Activated T-cell treated with anti-CD3 and anti-CD28 coated beads for 4 hours (primary cell): ENCODE data around the gene RHOC.
A peak's percentile ranks its signal among the peaks of the same experiment; 100 is the strongest.

ENCODE experiments used
- DNase-seq: peaks from one replicate; pipeline ENCODE4 v3.0.0-alpha.2; 2020

RHOC gene

DNA sequence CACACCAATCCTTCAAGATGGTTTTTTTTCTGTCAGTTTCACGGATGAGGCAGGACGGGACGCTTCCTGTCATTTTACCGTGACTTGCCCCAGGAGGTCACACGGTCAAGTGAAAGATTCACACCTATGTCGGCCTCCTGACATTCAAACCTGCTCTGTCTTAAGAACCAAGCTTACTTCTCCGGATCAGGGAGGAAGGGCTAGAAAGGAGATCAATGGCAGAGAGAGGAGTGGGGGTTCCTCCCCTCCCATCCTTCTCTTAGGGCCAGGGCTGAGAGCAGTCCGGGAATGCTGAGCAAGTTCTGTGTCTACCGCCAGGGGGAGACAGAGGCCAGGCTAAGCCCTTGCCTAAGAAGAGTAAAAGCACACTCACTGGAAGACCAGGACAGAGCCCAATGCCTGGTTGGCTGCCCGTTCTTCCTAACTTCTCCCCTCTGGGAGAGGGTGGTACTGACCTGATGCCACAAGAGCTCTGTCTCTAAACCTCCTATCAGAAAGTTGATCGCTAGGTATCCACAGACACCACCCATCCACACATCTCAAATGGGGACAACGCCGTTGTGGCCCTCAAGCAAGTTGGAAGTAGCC is 9.3 kb upstream of the RHOC start:
- peak; percentile 70 for DNase-seq

DNA sequence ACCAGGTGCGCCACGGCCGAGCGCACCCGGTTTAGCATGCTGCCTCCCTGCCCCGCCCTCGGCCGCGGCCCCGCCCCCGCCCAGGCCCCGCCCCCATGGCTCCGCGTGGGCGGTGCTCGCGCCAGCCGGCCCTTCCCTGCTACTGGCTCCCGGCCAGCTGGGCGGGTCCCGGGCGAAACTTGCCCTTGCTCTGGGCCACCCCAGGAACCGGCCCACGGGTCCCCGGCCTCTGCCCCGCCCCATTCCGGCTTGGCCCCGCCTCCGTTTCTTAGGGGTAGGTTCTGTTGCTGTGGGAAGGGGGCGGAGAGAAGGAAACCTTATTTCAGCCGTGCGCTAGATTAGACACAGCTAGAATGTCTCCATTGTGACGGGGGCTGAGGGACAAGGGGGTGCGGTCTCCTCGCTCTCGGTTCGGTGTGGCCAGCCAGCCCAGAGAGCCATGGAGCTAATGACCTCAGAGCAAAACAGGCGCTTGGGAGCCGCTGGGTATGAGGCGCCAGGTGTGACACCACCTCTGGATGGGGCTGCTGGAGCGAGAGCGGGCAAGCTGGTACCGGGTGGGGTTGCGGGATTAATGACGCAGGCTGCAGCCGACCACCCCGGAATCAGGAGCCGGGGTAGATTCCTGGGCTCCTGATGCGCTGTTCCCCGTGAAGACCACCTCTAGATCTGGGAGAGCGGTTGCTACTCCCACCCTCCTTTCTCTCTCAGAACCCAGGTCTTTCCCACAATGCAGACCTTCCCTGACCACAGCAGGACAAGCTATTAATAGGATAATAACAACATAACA is 8.5 kb upstream of the RHOC start, which contains the start of gene PPM1J:
Gene PPM1J, minus strand, starts transcription at position 69 of the 790 bp plus-strand sequence. Its CDS starts 31 bp downstream, at position 38.
- peak; percentile 97 for DNase-seq

DNA sequence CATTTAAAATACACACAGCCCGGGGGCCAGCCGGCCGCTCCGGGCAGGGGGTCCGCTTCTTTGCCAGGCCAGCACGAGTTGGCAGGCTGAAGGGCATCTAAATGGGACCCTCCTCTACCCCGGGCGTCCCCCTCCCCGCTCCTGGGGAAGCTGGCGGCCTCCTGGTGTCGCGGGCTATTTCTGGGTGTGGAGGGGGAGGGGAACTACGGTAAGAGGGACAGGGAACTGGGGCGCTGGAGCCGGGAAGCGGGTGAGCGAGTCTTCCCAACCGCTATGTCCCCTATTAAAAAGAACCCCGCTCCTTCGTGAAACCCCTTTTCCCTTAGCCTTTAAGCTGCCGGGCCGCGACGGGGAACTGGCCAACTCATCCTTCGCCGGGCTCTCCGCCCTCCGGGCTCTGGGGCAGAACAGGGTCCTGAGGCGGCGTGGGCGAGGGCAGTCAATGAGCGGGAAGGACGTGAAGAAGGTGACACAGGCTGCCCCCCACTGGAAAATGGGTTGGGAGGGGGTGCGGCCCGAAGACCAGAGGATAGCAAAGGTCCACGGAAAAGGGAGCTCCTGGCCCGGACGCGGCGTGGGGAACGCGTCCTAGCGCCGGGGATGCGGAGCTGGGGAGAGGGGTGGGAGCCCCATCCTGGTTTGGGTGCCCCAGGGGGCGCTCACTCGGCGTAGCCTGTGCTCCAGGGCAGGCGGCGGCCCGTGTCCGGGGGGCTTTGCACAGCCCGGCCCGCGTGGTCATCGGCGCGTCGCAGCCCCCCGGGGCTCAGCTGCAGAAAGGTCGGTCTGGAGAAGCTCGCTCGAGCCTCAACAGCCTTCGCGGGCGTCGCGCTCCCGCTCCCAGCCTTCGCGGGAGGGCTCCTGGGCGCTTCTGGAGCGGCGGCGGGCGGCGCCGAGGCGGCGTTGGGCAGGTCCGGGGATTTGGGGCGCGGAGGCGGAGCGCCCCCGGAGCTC is 7.7 kb upstream of the RHOC start:
- DNase-seq: no peak

DNA sequence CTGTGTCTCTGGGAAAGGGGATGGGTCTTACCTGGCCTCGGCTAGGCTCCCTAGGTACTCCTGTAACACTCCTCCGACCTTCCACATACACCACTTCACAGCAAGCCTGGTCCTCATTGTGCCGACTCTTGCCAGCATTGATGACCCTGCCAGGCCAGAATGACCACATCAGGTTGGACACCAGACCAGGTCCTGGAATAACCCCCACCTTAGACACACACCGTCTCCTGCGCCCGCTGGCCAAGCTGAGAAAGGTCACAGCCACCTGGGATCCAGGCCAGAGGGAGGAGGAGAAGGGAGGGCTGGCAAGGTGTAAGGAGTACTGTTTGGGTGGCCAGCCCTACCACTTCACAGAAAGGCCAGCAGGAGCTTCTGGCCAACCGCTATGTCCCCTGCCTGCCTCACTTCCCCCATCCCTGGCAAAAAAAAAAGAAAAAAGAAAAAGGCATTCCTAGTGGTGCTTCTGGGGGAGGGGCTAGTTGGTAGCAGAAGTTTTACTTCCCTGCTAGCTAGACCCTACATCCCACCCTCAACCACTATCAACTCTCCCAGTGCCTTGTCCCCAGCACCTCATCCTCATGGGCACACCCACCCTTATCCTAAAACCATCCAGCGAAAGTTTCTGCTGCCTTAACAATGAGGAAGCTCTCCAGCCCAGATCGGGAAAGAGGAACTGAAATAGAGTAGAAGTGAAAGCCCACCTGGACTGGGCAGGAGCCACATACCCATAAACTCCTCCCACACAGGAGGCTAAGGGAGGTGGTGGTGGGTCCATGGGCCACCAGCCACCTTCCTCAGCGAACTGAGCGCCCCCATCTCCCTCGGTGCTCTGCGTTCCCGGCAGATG is 6.8 kb upstream of the RHOC start:
- DNase-seq: no peak

DNA sequence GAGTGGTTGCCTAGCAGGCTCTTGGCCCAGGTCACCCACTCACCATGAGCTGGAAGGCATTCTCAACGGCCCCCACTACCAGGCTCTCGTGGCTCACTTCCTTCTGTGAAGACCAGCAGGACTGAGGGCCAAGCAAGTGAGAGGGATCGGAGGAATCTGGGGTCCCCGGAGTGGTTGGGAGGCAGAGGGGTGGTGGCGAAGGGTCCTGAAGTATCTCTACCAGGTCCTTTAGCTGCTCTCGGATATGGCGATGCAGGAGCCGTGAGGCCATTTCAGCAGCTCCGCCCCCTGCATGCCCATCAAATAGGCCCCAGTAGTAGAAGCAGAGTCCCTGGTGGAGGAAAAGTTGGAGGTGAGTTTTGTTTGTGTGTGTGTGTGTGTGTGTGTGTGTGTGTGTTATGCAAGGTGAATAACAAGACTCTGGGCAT is 5.8 kb upstream of the RHOC start:
- DNase-seq: no peak

DNA sequence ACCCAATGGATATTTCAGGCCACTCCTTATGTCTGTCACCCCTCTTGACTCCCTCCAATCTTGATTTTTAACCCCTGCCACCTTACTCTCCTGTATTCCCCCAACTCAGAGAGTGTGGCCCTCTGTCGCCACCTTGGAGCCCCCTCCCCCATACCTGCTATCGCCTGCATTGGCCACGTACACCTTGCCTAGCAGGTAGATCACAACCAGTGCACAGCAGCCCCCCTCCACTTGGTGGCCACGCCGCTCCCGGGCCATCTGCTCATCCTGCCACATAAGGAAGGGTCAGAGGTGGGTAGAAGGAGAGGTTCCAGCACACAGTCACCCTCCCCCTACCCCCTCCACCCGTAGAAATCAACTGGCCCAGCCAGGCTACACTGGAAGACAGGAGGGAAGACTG is 5.3 kb upstream of the RHOC start:
- DNase-seq: no peak

DNA sequence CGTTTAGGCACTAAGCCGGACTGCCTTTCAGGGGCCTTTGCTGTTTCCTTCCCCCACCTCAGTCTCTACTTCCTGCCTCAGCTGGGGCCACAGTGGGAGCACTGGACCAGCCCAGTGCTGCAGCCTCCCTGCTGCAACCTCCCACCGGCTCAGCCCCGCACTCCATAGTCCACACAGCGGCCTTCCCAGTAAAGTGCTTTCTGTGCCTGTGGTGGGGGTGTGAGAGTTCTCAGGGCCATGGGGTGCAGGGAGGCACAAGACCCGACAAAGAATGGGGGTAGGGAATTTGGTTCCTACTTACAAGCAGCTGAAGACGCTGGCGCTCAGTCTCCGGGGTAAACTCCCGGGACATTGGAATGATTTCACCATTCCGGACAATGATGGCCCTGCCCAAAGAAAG is 4.7 kb upstream of the RHOC start:
- no peak for DNase-seq

DNA sequence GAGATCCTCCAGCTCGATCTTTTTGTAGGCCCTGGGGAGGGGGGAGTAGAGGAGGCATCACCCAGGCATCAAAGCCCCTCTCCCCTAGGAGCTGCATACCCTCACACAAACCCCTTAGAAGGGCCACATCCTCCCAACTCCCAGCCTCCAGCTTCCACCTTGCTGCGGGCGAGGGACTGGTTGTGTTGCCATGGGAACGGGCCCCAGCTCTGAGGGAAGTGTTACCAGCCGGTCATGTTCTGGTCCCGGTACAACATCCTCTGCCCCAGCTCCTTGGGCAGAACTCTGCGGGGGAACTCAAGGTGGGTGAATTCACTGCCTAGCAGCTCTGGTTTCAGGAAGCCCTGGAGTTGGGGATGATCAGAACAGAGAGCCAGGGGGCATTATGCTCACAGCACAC is 4.1 kb upstream of the RHOC start:
- no peak for DNase-seq

DNA sequence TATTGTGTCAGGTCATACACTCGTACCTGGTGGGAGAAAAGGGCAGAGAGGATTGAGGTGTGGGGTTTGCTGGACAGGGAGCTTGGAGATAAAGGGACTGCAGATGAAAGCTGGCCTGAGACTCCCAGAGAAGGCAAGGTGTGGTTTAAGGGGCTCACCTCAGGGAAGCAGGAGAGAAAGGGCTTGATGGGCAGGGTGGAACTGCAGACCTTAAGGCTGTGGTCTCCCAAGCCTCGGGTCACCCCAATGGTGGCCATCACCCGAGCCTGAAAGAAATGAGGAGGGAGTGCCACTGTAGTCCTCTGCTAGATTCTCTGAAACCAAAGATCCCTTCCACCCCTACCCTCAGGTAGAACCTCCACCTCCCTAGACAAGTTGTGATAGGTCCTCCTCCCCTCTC is 3.7 kb upstream of the RHOC start:
- DNase-seq: no peak

DNA sequence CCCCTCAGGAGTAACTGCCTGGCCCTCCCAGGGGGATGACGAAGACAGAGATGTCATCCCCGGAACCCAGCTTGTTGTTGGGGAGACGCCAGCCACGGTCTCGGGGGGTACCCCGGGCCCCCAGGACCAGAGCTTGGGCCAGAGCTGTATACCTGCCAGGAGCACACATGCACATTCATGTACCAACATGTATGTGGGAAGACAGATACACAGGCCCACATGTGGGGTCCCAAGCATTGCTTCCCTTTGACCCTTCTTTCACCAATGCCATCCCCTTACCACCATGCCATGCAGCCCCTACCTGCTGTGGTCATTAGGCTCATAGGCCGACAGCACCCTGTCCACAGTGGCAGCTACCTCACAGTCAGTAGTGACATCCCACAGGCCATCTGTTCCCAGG is 3.2 kb upstream of the RHOC start:
- DNase-seq: no peak

DNA sequence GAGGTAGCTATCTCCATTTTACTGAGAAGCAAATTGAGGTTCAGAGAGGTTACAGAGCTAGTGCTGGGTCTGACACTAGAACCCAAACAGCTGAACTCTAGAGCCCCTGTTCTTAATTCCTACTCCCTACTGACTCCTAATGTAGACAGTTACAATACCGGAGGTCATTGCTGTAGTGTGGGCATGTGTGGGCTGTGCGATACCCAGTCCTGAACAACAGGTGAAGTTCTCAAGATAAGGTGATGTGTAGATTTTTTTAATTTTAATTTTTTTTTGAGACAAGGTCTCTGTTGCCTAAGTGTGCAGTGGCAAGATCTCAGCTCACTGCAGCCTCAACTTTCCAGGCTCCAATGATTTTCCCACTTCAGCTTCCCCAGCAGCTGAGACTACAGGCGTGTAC is 1.6 kb upstream of the RHOC start:
- no peak for DNase-seq

DNA sequence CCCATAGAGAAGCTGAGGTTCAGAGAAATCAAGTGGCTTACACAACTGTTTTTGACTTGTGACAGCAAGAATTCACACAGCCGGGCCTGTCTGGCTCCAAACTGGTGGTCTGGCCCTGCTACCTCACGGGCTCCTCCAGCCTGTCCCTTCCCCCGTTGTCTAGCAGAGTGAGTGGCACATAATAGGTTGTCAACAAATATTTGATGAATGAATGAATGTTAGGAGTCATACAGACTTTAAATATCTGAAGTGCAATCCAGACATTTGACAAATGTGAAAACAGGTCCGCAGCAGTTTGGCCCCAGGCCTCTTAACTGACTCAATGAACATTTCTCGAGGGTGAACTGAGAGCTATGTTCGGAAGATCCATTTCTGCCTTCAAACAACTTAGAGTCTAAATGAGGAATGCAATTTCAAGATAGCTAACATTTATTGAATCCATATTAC is 1.1 kb upstream of the RHOC start:
- DNase-seq: no peak

DNA sequence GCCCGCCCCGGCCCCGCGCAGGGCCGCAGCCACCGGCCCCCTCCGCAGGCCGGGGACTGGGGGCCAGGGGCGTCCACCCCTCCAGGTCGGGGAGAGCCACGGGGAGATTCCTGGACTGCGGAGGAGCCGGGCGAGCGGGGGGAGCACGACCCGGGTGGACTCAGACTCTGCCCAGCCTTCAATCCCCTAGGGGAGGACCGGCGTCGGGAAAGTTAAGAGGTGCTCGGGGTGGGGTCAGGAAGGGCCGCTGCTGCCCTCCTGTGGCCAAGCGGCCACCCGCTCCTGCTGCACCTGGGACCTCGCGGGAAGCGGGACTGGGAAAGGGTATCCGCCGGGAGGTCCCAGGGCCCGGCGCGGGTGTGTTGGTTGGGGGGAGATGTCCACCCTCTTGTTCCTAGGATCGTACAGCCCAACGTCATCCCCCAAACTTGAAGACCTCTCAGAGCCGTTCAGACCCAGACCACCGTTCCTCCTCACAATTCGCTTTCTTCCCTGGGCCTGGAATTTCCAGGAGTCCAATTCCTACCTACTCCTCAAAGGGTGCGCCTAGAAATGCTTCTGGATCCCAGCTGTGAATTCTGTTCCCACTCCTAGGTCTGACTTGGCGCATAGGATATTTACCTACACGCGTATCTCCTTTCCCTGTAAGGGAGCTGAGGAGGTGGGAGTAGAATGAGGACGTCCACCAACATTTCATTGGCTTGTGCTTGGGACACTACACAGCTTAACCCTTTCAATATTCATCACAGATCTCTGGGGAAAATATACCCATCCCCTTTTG is 484 bp upstream of the RHOC start:
- peak; percentile 48 for DNase-seq

DNA sequence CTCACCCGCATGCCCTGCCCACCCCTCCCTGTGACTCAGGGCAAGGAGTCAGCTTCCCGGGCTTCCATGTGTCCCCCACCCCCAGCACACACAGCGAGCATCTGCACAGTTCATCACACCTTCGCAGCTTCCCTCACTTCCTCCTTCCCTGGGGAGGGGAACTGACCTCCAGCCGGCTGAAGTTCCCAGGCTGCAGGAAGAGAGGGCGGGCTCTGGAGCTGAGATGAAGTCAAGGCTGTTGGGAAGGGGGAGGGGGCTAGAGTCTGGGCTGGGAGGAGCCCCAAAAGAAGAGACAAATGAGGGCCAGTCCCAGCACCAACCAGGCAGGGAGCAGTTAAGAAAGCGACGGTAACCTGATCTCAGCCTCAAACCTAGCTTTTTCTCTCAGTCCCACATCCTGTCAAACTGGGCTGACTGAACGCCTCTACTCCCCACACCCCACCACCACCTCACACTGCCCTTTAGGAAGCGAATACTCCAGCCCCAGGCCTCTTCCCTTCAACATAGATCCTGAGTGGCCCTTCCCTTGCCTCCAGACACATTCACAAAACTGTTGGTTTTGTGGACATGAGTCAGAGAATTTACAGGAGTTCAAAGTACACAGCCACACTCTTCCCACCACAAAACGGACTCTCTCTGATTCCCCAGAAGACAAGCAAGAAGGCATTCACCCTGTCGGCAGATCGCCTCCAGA is 1.8 kb downstream of the RHOC start:
- DNase-seq: no peak

DNA sequence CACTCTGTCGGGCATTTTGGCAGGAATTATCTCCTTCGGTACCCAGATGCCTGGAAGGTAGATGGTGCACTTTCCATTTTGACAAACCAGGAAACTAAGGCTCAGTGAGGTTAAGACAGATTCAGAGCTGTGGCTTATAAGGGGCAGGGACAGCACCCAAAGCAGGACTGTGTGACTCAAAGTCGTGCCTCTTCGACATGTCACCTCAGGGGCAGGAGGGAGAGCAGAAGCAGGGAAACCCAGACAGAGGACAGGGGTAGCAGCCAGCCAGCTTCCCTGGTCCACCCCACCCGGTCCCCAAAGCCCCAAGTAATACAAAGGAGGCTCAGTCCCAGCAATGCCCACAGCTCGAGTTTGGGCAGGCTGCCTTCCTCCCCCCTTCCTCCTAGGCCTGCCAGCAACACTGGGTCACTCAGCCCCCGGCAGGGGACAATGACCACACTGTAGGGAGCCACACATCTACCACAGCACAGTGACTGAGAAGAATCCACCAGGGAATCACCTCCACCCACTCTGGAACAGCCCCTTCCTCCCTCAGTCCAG is 2.5 kb downstream of the RHOC start:
- DNase-seq: no peak

DNA sequence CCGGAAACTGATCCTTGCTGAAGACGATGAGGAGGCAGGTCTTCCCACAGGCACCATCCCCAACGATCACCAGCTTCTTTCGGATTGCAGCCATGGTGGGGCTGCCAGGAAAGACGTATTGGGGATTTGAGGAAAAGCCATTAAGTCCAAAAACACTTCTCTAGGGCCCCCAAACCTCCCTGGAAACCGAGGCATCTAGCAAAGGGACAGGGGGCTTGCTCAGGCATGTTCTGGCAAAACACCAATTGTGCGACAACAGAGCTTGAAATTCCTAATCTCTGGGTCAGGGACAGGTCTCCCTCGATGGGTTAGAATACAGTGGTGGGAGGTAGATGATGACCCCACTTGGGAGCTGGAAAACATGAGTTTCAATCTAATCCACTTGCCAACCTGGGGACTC is 3.2 kb downstream of the RHOC start:
- DNase-seq: no peak

DNA sequence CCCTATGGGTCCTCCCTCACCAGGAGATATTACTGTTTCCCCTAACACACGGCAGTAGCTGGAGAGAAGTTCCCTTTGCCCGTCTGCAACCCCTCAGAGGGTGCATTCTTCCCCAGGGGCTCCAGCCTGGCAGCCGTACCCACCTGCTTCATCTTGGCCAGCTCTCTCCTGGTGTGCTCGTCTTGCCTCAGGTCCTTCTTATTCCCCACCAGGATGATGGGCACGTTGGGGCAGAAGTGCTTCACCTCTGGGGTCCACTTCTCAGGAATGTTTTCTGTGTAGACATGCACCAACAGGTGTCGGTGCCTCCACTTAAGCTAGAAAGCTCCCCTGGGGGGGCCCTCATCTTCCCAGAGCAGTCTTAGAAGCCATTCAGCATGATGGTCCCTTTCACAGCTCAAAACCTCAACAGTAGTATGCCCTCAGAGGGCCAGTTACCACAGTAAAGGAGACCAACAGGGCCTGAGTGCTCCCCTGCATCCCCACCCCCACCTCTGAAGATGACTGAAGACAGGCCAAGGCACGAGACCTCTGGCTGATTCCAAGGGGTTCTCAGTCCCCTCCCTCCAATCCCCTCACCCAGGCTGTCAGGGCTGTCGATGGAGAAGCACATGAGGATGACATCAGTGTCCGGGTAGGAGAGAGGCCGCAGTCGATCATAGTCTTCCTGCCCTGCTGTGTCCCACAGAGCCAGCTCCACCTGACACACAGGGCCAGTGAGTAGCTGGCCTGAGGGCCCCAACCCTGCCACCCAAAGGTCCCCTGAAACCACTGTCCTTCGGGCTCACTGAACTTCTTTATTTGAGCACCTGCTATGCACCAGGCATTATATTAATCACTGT is 4.3 kb downstream of the RHOC start:
- DNase-seq: no peak

DNA sequence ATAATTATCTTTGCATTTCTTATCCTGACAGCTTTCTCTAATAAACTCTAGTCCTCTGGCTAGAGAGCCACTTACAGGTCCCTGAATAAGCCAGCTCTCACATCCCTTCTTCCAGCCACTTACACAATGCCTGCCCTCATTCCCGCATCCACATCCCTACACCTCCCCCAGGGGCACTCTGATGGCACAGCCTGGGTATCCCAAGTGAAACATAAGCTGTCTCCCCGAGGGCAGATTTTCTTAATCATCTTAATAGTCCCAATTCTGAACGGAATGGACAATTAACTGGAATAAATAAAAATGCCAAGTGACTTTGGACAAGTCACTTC is 4.9 kb downstream of the RHOC start:
- DNase-seq: no peak

DNA sequence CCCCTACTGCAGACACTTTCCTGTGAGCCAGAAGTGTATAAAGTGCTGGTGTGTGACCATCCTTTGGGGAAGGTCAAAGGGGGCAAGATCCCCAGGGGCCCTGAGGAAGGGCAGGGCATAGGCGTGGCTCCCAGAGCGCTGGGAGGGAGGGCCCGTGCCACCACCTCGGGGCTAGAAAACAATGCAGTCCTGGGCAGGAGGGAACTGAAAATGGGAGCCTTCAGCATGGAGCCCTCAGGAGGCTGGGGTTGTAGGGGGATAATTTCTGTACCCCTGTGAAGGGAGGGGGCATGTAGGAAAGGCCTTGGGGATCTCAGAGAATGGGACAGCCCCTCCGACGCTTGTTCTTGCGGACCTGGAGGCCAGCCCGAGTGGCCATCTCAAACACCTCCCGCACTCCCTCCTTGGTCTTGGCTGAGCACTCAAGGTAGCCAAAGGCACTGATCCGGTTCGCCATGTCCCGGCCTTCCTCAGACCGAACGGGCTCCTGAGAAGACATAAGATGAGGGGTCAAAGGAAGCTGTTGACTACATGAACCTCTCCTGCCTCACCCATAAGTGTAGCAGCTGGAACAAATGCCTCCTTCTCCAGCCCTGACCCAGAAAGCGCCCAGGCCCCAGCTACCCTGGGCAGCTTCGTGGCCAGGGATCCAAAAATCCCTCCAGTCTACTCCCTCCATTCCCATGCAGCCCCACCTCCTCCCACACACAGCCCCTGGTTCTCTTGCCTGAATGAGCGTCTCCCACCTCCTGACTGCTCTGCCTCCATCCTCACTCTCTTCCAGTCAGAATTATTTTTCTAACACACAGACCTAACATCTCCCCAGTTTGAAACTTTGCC is 5.5 kb downstream of the RHOC start:
- no peak for DNase-seq
